ENCODE data around the gene INTS3. TPM values are rescaled to one million over a fixed set of nuclear protein-coding genes. Genes with fewer than 3 reads are reported as not detected.

Gene INTS3
- total RNA-seq, 1 experiment from 2014 or later, result 29.4 TPM

DNA sequence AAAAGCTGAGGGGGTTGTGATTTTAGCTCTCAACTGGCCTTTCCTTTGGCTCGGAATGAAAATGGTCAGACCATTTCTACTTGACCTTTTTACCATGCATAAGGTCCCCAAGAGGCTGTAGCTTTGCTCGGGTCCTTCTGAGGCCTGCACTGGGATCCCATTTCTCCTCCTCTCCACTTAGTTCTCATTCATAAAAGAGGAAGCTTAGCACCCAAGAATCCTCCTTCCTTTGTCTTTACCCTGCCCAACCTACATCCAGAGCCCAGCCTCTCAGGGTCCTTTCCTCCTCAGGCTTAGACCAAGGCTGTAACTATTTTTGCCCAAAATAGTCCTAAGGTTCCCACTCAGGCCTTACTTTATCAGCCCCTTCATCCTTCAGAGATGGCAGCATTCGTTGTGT lies 41.4 kb downstream of the INTS3 start:
- DNase-seq, result no peak
- H3K27me3 ChIP-seq, result no peaks in the 10 kb centered on the region
- peaks cover 79% of the 10 kb centered on the region for H3K36me3 ChIP-seq
- H3K9me3 ChIP-seq, result no peaks in the 10 kb centered on the region
- no peak overlapping the region for H3K4me3 ChIP-seq

DNA sequence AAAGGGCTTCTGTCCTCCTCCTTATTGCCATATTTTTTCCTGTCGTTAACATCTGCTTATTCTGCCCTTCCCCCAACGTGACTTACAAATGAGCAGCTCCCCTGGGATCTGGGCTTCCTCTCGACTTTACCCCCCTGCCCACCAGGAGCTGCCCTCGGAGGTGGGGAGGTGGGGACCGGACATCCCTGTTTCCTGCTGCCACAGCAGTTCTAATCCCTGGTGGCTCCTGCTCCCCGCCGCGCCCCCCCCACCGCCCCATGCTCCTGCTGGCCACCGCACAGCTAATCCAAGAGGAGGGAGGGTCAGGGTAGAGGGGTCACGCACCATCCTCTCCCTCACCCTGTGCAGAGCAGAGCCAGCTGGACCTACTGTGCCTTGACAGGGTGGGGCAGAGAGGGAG lies 42.9 kb downstream of the INTS3 start:
- H3K36me3 ChIP-seq, result peaks cover 68% of the 10 kb centered on the region
- H3K9me3 ChIP-seq, result no peaks in the 10 kb centered on the region
- H3K4me3 ChIP-seq, result no peak overlapping the region
- no peak for DNase-seq
- no peaks in the 10 kb centered on the region for H3K27me3 ChIP-seq

DNA sequence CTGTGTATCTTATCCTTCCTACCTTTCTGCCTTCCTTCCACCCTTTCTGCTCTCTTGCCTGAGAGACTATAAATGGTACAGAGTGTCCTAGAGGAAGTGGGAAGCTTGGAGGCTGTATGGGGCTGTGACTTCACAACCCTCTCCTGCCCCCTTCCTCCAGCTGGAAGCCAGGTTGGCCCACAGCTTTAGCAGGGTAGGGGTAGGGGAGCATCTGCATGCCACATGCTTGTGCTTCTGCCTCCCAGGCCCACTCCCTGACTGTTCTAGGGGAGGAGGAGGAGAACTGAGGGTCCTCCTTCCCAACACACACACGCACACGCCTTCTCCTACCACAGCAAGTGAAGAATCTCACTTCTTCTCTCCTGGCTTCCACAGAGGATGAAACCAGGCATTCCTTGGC lies 43.4 kb downstream of the INTS3 start:
- H3K4me3 ChIP-seq, result no peak overlapping the region
- H3K36me3 ChIP-seq, result peaks cover 66% of the 10 kb centered on the region
- H3K9me3 ChIP-seq, result no peaks in the 10 kb centered on the region
- H3K27me3 ChIP-seq, result no peaks in the 10 kb centered on the region
- DNase-seq, result no peak

DNA sequence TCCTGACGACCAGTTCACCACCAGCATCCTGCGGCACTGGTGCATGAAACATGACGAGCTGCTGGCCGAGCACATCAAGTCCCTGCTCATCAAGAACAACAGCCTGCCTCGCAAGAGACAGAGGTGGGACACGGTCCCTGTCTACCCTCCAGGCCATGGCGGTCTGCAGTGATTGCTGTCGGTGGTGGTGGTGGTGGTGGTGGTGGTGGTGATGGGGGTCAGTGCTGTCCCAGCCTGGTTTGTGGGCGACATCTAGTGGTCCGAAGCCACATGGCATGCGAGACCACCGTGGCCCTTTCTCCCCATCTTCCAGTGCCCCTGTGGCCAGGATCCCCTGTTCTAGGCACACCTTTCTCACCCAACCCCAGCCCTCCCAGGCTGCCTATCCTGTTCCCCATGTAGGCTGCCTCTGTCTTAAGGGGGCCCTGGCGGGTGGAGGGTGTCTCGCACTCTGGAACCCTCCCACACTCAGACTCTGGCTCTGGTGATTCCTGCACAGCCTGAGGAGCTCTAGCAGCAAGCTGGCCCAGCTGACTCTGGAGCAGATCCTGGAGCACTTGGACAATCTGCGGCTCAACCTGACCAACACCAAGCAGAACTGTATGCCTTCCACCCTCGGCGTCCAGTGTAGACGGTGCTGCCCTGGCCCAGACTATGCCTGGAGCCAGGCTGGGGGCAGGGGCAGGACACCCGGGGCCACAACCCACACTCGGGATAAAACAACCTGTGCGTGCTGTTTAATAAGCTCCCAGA lies 44.2 kb downstream of the INTS3 start:
- Histone ChIP-seq H3K36me3 (peaks cover 62% of the 10 kb centered on the region), H3K9me3 (no peaks in the 10 kb centered on the region), H3K4me3 (no peak overlapping the region), H3K27me3 (no peaks in the 10 kb centered on the region)
- no peak for DNase-seq

DNA sequence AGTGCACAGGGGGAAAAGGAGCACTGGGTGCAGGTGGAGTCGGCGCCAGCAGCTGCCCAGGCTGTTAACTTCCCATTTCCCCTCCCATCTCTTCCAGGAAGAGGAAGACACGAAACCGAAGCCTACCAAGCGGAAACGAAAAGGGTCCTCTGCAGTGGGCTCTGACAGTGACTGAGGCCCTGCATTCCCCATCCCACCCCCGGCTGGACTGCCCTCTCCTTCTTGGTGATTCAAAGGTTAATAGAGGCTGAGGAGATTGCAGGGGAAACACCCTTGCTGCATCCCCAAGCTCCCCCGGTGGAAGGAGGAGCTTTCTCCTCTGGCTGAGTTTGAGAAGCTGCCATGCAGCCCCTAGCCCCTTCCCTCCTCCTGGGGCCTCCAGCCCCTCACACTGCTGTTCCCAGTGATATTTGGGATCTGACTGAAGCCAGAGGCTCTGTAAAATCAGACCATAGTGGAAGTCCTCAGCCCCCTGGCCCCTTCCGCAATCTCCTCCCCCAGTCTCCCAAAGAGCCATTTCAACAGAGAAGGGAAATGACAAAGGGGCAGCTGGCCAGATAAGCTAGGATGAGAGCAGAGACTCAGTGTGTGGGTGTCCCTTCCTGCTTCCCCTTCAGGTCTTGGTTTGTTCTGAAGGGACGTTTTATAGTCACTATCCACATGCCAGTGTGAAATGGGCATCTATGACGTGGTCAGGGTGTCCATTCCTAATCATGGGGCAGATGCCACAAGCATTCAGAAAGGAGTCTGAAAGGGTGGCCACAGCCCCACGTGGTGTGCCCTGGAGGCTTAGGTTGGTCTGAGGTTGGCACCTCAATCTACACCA lies 45.5 kb downstream of the INTS3 start:
- no peak overlapping the region for H3K4me3 ChIP-seq
- H3K9me3 ChIP-seq, result no peaks in the 10 kb centered on the region
- no peak for DNase-seq
- H3K36me3 ChIP-seq, result peaks cover 49% of the 10 kb centered on the region
- no peaks in the 10 kb centered on the region for H3K27me3 ChIP-seq

DNA sequence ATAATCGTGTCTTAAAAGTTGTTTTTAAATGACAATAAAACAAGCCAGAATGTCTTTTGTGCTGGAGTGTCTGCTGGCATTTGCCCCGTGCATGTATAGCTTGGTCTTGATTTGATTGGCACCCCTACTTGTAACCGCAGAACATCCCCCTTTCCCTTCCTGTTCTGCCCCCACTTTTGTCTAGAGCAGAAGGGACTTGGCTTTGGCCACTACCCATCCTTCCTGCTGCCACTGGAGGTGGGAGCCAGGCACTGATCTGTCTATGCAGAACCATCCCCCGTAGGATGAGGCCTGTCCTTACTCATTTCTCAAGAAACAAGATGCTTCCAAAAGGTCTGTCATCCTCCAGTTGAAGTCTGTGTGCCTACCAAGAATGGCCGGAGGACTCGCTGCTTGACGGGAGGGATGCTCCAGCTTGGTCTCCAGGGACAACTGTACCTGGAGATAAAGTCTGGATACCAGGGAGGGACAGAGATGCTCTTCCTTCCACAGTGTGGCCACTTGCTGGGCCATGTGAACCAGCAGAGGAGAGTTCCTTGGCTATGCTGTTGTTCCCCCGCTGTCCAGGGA lies 46.3 kb downstream of the INTS3 start:
- Histone ChIP-seq H3K4me3 (no peak overlapping the region), H3K9me3 (no peaks in the 10 kb centered on the region), H3K36me3 (peaks cover 44% of the 10 kb centered on the region), H3K27me3 (no peaks in the 10 kb centered on the region)
- no peak for DNase-seq

DNA sequence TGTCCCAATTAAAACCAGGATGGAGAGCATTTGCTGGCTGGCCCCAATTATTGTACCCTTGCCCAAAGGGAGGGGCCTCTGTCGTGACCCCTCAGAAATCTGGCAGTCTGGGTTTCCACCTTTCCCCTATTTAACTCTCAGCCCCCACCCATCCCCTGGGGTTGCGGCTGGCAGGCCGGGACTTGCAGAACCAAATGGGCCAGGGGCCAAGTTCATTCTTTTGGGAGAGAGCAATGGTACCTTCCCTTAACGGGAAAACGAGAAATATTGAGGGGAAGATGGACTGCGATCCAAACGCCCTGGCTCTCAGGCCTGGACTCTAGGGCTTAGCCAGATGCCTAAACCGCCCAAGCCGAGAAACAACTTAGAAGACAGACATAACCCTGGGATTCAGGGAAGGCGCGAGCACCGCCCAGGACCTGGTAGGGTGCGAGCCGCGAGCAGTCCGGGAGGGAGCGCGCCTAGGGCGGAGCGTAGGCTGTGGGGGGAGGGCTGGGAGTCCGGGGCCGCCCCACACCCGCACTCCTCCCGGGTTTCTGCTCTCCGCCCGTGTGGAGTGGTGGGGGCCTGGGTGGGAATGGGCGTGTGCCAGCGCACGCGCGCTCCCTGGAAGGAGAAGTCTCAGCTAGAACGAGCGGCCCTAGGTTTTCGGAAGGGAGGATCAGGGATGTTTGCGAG lies 47.1 kb downstream of the INTS3 start, which contains the start of gene SLC27A3:
Gene SLC27A3 (plus strand): TSS at position 628 of the 678 bp plus-strand sequence. CDS start 91 bp downstream, outside the sequence.
- no peak within 1 kb of the TSS for H3K4me3 ChIP-seq
- peaks cover 38% of the 10 kb centered on the region for H3K36me3 ChIP-seq
- no peak for DNase-seq
- no peaks in the 10 kb centered on the region for H3K27me3 ChIP-seq
- no peaks in the 10 kb centered on the region for H3K9me3 ChIP-seq

DNA sequence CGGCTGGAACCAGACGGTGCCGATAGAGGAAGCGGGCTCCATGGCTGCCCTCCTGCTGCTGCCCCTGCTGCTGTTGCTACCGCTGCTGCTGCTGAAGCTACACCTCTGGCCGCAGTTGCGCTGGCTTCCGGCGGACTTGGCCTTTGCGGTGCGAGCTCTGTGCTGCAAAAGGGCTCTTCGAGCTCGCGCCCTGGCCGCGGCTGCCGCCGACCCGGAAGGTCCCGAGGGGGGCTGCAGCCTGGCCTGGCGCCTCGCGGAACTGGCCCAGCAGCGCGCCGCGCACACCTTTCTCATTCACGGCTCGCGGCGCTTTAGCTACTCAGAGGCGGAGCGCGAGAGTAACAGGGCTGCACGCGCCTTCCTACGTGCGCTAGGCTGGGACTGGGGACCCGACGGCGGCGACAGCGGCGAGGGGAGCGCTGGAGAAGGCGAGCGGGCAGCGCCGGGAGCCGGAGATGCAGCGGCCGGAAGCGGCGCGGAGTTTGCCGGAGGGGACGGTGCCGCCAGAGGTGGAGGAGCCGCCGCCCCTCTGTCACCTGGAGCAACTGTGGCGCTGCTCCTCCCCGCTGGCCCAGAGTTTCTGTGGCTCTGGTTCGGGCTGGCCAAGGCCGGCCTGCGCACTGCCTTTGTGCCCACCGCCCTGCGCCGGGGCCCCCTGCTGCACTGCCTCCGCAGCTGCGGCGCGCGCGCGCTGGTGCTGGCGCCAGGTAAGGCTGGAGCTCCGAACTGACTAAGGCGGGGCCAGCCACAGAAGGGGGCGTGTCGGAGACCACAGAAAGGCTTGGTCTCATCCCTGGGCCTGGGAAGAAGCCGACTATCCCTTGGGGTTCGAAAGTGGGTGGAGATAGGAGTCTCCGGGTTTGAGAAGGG lies 47.8 kb downstream of the INTS3 start:
- DNase-seq, result no peak
- Histone ChIP-seq H3K36me3 (peaks cover 33% of the 10 kb centered on the region), H3K4me3 (no peak overlapping the region)

DNA sequence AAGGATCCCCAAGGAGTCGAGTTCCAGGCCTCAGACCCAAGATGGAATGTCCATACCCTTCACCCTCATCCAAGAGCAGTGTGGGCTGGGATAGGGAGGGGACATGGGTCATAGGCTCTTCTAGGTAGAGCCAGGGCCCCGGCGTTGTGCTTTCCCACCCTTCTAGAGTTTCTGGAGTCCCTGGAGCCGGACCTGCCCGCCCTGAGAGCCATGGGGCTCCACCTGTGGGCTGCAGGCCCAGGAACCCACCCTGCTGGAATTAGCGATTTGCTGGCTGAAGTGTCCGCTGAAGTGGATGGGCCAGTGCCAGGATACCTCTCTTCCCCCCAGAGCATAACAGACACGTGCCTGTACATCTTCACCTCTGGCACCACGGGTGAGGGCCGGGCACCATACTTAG lies 48.5 kb downstream of the INTS3 start:
- Histone ChIP-seq H3K27me3 (no peaks in the 10 kb centered on the region), H3K9me3 (no peaks in the 10 kb centered on the region), H3K36me3 (peaks cover 30% of the 10 kb centered on the region), H3K4me3 (no peak overlapping the region)
- no peak for DNase-seq

More for the DNA sequence above, 47.8 kb downstream of the INTS3 start:
- Histone ChIP-seq H3K9me3 (no peaks in the 10 kb centered on the region), H3K27me3 (no peaks in the 10 kb centered on the region)

DNA sequence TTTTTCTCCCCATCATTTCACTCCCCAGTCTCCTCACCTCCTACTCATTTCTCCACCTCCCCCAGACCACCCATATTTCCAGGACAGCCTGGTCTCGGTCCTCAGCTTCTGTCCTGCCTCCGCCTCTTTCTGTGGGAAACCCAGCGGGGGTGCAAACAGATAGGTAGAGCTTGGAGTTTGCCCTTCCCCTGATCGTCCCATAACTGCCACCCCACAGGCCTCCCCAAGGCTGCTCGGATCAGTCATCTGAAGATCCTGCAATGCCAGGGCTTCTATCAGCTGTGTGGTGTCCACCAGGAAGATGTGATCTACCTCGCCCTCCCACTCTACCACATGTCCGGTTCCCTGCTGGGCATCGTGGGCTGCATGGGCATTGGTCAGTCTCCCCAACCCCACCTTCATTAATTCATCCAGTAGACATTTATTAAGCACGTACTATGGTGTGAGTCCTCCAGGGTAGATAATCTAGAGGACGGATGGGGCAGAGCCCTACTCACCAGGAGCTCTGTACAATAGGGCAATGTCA lies 49.1 kb downstream of the INTS3 start:
- H3K4me3 ChIP-seq, result no peak overlapping the region
- peaks cover 24% of the 10 kb centered on the region for H3K36me3 ChIP-seq
- no peak for DNase-seq
- no peaks in the 10 kb centered on the region for H3K27me3 ChIP-seq
- H3K9me3 ChIP-seq, result no peaks in the 10 kb centered on the region

DNA sequence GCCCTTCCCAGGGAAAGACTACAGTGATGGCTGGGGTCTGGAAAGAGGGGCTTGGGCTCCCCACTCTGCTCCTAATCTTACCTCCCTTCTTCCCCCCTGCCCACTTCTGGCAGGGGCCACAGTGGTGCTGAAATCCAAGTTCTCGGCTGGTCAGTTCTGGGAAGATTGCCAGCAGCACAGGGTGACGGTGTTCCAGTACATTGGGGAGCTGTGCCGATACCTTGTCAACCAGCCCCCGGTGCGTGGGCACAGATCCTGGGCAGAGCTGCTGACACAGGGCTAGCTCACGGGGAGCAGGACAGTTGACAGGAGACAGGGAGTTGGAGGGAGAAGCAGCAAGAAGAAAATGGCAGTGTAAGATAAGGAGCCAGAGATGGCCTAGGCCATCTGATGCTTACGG lies 49.8 kb downstream of the INTS3 start:
- Histone ChIP-seq H3K4me3 (no peak overlapping the region), H3K9me3 (no peaks in the 10 kb centered on the region), H3K36me3 (peaks cover 17% of the 10 kb centered on the region), H3K27me3 (no peaks in the 10 kb centered on the region)
- DNase-seq, result no peak

DNA sequence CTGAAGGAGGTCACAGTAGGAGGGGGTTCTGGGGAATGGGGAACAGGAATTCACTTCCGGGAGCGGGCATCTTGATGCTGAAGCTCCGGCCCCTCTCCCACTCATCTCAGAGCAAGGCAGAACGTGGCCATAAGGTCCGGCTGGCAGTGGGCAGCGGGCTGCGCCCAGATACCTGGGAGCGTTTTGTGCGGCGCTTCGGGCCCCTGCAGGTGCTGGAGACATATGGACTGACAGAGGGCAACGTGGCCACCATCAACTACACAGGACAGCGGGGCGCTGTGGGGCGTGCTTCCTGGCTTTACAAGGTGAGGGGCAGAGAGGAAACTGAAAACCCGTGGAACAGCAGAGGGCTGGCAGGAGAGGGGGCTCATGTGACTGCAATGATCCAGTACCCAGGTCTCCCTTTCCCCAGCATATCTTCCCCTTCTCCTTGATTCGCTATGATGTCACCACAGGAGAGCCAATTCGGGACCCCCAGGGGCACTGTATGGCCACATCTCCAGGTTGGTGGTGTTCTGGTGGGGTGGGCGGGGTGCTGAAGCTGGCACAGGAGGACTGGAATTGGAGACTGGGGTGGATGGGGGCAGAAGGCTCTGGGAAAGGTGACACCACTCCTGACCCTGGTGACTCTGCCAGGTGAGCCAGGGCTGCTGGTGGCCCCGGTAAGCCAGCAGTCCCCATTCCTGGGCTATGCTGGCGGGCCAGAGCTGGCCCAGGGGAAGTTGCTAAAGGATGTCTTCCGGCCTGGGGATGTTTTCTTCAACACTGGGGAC lies 50.4 kb downstream of the INTS3 start:
- Histone ChIP-seq H3K27me3 (no peaks in the 10 kb centered on the region), H3K4me3 (no peak overlapping the region), H3K9me3 (no peaks in the 10 kb centered on the region), H3K36me3 (peaks cover 13% of the 10 kb centered on the region)
- DNase-seq, result no peak

DNA sequence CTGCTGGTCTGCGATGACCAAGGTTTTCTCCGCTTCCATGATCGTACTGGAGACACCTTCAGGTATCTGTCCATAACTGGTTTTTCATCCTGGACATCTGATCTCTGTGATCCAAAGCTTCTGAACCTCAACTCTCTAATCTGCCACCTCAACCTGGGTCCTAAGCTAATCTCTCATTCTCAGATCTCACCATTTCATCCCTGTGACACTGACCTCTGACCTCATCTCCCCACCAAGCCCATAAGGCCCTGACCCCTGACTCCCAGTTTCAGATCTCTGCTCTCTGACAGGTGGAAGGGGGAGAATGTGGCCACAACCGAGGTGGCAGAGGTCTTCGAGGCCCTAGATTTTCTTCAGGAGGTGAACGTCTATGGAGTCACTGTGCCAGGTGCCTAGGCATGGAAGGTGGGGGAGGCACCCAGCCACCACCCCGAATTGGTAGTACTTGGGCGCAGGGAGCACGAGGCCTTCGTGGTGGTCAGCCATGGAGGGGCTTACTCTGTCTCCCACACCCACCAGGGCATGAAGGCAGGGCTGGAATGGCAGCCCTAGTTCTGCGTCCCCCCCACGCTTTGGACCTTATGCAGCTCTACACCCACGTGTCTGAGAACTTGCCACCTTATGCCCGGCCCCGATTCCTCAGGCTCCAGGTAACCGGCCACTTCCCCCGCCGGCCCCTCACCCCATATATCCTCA lies 51.1 kb downstream of the INTS3 start:
- Histone ChIP-seq H3K36me3 (peaks cover 8% of the 10 kb centered on the region; the same call in 1 of the 2 replicates), H3K9me3 (no peaks in the 10 kb centered on the region), H3K4me3 (no peak overlapping the region), H3K27me3 (no peaks in the 10 kb centered on the region)
- DNase-seq, result no peak

DNA sequence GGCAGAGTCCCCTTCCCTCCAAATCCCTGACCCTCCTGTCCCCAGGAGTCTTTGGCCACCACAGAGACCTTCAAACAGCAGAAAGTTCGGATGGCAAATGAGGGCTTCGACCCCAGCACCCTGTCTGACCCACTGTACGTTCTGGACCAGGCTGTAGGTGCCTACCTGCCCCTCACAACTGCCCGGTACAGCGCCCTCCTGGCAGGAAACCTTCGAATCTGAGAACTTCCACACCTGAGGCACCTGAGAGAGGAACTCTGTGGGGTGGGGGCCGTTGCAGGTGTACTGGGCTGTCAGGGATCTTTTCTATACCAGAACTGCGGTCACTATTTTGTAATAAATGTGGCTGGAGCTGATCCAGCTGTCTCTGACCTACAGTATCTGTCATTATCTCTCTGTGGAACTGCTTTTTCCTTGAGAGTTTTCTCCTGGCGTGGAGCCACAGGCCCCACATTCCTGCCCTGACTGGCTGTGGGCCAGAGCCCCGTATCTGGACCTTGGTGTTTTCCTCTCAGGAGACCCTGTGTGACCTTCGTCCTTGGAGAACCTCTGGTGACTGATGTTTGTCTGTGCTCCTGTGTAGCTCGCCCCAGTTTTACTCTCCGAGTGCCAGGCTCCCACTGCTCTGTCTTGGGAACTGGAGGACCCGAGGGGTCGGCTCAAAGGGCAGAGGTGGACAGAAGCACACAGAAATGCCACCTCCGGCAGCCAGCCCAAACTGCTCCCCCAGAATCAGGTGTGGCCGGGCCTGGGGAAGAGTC lies 52.1 kb downstream of the INTS3 start:
- no peaks in the 10 kb centered on the region for H3K9me3 ChIP-seq
- H3K27me3 ChIP-seq, result no peaks in the 10 kb centered on the region
- DNase-seq, result no peak
- H3K4me3 ChIP-seq, result no peak overlapping the region
- peaks cover 3% of the 10 kb centered on the region; the same call in 1 of the 2 replicates for H3K36me3 ChIP-seq

Data from MG63 (cell line).